Measurements from ENCODE around the gene TRMT2A. TPM values are rescaled to one million over a fixed set of nuclear protein-coding genes. Genes with fewer than 3 reads are reported as not detected.

TRMT2A gene
- total RNA-seq, 1 experiment from 2014 or later = 66.7 TPM

DNA sequence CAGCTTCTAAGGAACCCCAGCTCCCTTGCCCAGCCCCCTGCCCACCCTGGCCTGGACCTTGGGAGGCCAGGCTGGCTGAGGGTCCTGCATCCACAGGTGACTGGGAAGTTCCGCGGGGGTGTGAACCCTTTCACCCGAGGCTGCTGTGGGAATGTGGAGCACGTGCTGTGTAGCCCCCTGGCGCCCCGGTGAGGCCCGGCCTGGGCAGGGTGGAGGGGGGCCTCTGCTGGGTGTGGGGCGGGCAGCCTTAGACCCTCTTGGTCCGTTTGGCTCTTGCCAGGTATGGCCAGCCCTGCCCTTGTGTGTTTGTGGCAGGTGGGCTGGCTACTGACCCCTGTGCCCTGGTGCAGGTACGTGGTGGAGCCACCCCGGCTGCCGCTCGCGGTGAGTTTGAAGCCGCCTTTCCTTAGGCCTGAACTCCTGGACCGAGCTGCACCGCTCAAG is 23.5 kb upstream of the TRMT2A start:
- TF ChIP-seq, protein P1, sequence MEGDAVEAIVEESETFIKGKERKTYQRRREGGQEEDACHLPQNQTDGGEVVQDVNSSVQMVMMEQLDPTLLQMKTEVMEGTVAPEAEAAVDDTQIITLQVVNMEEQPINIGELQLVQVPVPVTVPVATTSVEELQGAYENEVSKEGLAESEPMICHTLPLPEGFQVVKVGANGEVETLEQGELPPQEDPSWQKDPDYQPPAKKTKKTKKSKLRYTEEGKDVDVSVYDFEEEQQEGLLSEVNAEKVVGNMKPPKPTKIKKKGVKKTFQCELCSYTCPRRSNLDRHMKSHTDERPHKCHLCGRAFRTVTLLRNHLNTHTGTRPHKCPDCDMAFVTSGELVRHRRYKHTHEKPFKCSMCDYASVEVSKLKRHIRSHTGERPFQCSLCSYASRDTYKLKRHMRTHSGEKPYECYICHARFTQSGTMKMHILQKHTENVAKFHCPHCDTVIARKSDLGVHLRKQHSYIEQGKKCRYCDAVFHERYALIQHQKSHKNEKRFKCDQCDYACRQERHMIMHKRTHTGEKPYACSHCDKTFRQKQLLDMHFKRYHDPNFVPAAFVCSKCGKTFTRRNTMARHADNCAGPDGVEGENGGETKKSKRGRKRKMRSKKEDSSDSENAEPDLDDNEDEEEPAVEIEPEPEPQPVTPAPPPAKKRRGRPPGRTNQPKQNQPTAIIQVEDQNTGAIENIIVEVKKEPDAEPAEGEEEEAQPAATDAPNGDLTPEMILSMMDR (IDR thresholded peaks at IDR 0.05) = no peak
- TF ChIP-seq TCF7L2 (IDR thresholded peaks at IDR 0.05; ENCODE audit: low read depth, low read length) = no peak
- no peak for TF ChIP-seq POLR2AphosphoS5 (IDR thresholded peaks at IDR 0.05; ENCODE audit: low read depth, low read length)
- TF ChIP-seq, protein P2, sequence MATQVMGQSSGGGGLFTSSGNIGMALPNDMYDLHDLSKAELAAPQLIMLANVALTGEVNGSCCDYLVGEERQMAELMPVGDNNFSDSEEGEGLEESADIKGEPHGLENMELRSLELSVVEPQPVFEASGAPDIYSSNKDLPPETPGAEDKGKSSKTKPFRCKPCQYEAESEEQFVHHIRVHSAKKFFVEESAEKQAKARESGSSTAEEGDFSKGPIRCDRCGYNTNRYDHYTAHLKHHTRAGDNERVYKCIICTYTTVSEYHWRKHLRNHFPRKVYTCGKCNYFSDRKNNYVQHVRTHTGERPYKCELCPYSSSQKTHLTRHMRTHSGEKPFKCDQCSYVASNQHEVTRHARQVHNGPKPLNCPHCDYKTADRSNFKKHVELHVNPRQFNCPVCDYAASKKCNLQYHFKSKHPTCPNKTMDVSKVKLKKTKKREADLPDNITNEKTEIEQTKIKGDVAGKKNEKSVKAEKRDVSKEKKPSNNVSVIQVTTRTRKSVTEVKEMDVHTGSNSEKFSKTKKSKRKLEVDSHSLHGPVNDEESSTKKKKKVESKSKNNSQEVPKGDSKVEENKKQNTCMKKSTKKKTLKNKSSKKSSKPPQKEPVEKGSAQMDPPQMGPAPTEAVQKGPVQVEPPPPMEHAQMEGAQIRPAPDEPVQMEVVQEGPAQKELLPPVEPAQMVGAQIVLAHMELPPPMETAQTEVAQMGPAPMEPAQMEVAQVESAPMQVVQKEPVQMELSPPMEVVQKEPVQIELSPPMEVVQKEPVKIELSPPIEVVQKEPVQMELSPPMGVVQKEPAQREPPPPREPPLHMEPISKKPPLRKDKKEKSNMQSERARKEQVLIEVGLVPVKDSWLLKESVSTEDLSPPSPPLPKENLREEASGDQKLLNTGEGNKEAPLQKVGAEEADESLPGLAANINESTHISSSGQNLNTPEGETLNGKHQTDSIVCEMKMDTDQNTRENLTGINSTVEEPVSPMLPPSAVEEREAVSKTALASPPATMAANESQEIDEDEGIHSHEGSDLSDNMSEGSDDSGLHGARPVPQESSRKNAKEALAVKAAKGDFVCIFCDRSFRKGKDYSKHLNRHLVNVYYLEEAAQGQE (IDR thresholded peaks at IDR 0.05; ENCODE audit: insufficient read depth in 1 of 2, low read depth in 2 of 2, low read length in 1 of 2) = no peak
- TF ChIP-seq SIN3A (IDR thresholded peaks at IDR 0.05; ENCODE audit: borderline replicate concordance, insufficient read depth, low read depth, low read length) = no peak
- no peaks in the 10 kb centered on the region for H3K9me3 ChIP-seq (ENCODE audit: control insufficient read depth, insufficient read depth, low read depth, low read length)
- ATAC-seq (no peak), DNase-seq (ENCODE audit: low read depth, low spot score) (no peak)
- CTCF ChIA-PET = no interaction called here
- no peaks in the 10 kb centered on the region for H3K4me1 ChIP-seq (ENCODE audit: control insufficient read depth, insufficient read depth, low read length)
- H3K27me3 ChIP-seq (ENCODE audit: control insufficient read depth, insufficient read depth, low read length) = no peaks in the 10 kb centered on the region
- in situ Hi-C loops (cut with HindIII; ENCODE audit: low pct_unique_long_range_greater_than_20kb, low sequenced_read_pairs) (no loop called here), intact Hi-C loops (cut with micrococcal nuclease; ENCODE audit: unreplicated experiment) (no loop called here)
- BruUV-seq (replicated peaks) = no TSS peak
- no peak overlapping the region for H3K27ac ChIP-seq (ENCODE audit: low read length)
- no peaks in the 10 kb centered on the region for H3K36me3 ChIP-seq (ENCODE audit: control insufficient read depth, insufficient read depth, low read length)
- POLR2A ChIA-PET = no interaction called here
- H3K4me3 ChIP-seq (ENCODE audit: low read depth in 2 of 2, low read length in 2 of 2) = no peak overlapping the region

DNA sequence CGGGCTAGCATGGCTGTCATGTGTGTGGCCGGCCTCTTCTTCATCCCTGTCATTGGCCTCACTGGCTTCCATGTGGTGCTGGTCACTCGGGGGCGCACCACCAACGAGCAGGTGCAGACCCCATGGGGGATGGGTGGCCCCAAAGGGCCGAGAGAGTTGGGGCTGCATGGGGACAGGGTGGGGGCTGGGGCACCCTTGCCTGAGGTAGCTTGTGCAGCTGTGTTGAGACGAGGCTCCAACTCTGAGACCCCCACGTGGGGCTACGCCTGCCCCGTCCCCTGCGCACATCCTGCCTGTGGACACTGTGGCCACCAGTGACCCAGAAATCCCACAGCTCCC is 23.1 kb upstream of the TRMT2A start:
- H3K27me3 ChIP-seq (ENCODE audit: control insufficient read depth, insufficient read depth, low read length) = no peaks in the 10 kb centered on the region
- CTCF ChIA-PET = no interaction called here
- no peaks in the 10 kb centered on the region for H3K9me3 ChIP-seq (ENCODE audit: control insufficient read depth, insufficient read depth, low read depth, low read length)
- intact Hi-C loops (cut with micrococcal nuclease; ENCODE audit: unreplicated experiment) (no loop called here), in situ Hi-C loops (cut with HindIII; ENCODE audit: low pct_unique_long_range_greater_than_20kb, low sequenced_read_pairs) (no loop called here)
- no peak overlapping the region for H3K27ac ChIP-seq (ENCODE audit: low read length)
- no peaks in the 10 kb centered on the region for H3K4me1 ChIP-seq (ENCODE audit: control insufficient read depth, insufficient read depth, low read length)
- TF ChIP-seq, protein P2 (IDR thresholded peaks at IDR 0.05; ENCODE audit: insufficient read depth in 1 of 2, low read depth in 2 of 2, low read length in 1 of 2) = no peak
- TF ChIP-seq POLR2AphosphoS5 (IDR thresholded peaks at IDR 0.05; ENCODE audit: low read depth, low read length) (no peak), TCF7L2 (IDR thresholded peaks at IDR 0.05; ENCODE audit: low read depth, low read length) (no peak), SIN3A (IDR thresholded peaks at IDR 0.05; ENCODE audit: borderline replicate concordance, insufficient read depth, low read depth, low read length) (no peak)
- TF ChIP-seq, protein P1 (IDR thresholded peaks at IDR 0.05) = no peak
- H3K4me3 ChIP-seq (ENCODE audit: low read depth in 2 of 2, low read length in 2 of 2) = no peak overlapping the region
- H3K36me3 ChIP-seq (ENCODE audit: control insufficient read depth, insufficient read depth, low read length) = no peaks in the 10 kb centered on the region
- DNase-seq (ENCODE audit: low read depth, low spot score) (no peak), ATAC-seq (no peak)
- BruUV-seq (replicated peaks) = no TSS peak
- POLR2A ChIA-PET = no interaction called here

Data from Panc1 (cell line).